H4 (cell line): ENCODE data around the gene ESPNL. TPM values are rescaled to one million over a fixed set of nuclear protein-coding genes. Genes with fewer than 3 reads are reported as not detected.

Experiments
- DNase-seq: peaks from one replicate; pipeline ENCODE4 v3.0.0-alpha.2; 2015; ENCODE audit warnings: low spot score
- total RNA-seq: library from RNA; depleted of rRNA; stranded (reverse); fragments of >200 nt; shearing (Covaris generic); gene quantifications from 2 replicates; pipeline ENCODE4 v1.2.3, GENCODE V29; 2014

The ESPNL gene
- total RNA-seq, 1 experiment from 2014 or later = not detected

DNA sequence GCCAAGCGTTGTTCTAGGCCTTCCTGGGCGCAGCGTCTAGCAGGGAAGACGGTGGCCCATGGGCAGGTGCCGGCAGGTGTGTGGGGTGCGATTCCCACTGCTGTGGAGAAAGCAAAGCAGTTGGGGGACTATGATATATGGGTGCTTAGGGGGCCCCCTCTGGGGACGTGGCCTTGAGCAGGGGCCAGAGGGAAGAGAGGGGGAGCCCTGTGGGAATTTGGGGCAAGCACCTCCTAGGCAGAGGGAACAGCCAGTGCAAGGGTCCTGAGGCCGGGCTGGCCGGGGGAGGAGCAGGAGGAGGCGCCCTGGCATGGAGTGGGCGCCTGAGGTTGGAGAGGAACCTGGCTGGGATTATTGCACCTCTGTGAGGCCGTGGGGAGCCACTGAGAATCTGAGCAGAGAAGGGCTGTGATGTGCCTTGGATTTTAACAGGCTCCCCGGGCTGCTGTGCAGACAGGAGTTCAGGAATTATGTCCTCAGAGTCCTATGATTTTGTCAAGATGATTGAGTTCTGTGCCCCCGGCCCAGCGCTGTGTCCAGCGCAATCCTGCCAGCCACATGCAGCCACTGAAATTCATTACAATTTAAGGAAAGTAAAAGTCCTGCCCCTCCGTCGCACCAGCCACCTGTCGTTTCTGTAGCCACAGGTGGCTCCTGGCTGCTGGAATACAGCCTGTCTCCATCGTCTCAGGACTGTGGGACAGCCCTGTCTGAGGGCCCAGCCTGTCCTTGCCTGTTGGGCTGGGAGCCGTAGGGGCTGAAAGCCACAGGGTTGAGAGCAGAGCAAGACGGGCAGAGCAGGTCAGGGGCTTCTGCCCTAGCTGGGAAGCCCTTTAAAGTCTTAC is 29.2 kb downstream of the ESPNL start:
- no peak for DNase-seq

DNA sequence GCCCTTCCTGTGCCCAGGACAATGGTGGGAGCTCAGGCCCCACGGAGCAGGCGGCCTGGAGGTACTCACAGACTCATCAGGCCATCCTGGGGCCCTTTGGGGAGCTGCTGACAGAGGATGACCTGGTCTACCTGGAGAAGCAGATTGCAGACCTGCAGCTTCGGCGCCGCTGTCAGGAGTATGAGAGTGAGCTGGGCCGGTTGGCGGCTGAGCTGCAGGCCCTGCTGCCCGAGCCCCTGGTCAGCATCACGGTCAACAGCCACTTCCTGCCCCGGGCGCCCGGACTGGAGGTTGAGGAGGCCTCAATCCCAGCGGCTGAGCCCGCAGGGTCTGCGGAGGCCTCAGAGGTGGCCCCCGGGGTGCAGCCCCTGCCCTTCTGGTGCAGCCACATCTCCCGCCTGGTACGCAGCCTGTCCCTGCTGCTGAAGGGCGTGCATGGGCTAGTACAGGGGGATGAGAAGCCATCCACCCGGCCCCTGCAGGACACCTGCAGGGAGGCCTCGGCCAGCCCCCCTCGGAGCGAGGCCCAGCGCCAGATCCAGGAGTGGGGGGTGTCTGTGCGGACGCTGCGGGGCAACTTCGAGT is 30.1 kb downstream of the ESPNL start:
- no peak for DNase-seq

DNA sequence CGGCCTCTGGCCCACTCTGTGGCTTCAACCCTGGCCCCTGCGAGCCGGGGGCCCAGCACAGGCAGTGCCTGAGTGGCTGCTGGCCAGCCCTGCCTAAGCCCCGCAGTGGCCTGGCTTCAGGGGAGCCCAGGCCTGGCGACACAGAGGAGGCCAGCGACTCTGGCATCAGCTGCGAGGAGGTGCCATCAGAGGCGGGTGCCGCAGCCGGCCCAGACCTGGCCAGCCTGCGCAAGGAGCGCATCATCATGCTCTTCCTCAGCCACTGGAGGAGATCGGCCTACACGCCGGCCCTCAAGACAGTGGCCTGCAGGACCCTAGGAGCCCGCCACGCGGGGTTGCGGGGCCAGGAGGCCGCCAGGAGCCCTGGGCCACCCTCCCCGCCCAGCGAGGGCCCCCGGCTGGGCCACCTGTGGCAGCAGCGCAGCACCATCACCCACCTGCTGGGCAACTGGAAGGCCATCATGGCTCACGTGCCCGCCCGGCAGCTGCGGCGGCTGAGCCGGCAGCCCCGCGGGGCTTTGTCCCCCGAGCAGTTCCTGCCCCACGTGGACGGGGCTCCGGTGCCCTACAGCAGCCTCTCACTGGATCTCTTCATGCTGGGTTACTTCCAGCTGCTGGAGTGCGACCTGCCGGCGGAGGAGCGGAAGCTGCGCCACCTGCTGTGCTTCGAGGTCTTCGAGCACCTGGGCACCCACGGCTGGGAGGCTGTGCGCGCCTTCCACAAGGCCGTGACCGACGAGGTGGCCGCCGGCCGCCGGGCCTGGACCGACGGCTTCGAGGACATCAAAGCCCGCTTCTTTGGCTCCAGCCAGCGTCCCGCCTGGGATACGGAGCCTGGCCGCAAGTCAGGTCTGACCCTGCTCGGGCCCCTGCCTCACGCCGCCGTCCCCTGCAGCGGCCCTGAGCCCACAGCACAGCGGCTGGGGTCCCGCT is 30.8 kb downstream of the ESPNL start:
- DNase-seq = no peak

DNA sequence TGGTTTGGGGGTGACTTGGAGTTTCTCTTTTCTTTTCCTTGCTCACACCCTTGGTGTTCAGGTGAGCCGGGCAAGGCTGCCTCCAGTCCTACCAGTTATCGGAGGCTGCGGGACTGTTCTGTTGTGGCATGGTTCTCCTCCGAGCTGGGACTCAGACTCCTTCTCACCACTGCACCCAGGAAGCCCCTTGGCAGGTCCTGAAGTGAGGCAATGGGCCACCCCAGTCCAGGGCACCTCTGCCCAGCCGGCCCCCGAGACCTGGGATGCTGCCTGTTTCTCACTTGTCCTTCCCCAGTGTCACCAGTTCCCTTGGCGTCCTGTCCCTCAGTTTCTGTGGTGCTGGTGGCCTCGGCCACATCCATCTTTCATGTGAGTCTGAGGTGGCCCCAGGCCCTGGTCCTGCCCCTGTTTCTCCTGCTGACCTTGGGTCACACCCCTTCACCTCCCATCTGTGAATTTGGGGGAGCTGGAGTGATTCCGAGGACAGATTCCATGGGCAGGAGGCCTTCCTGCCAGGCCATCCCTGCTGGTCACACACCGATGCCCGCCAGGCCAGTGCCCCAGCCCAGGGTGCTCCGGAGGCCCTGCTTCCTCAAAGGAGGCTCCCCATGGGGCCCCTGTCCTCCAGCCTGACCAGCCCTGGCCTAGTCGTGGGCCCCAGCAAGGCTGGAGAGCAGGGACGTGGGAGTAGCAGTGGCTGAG is 31.8 kb downstream of the ESPNL start:
- DNase-seq = no peak

DNA sequence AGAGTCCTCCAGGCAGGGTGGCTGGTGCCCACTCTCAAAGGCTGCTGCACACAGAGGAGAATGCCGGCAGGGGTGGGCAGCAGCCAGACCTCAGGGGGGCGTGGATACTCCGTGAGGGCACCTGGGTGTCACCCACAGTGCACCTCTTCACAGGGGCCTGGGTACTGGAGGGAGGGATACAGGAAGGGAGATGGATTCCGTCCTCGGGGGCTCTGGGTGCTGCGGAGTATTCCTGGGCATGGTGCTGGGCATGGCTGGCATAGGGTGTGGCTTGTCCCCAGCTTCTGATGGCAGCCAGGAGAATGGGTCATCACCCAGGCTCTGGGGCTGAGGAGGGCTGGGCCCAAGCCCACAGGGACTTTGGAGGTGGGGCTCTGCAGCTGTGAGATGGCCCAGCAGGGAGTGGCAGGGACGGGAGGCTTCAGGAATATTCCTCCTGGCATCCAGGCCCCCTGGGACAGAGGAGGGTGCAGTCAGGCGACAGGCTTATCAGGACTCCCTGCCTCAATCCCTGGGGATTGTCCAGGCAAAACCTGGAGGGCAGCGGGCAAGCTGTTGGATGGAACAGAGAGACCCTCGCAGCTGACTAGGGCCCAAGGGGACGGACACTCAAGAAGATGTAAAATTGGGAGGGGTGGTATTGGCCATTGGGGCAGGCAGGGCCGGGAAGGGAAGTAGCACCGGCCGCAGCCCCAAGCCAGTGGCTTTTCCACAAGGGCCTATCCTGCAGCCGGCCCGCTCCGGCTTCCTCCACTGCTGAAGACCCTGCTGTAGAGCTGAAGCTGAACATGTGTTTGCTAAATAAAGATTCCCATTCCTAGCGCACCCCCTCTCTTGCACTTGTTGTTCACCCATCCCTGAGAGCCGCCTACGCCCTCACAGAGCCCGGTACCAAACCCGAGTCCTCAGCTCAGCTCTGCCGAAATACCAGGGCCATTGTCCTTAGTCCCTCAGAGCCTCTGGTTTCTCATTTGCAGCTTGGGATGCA is 32.6 kb downstream of the ESPNL start:
- no peak for DNase-seq

DNA sequence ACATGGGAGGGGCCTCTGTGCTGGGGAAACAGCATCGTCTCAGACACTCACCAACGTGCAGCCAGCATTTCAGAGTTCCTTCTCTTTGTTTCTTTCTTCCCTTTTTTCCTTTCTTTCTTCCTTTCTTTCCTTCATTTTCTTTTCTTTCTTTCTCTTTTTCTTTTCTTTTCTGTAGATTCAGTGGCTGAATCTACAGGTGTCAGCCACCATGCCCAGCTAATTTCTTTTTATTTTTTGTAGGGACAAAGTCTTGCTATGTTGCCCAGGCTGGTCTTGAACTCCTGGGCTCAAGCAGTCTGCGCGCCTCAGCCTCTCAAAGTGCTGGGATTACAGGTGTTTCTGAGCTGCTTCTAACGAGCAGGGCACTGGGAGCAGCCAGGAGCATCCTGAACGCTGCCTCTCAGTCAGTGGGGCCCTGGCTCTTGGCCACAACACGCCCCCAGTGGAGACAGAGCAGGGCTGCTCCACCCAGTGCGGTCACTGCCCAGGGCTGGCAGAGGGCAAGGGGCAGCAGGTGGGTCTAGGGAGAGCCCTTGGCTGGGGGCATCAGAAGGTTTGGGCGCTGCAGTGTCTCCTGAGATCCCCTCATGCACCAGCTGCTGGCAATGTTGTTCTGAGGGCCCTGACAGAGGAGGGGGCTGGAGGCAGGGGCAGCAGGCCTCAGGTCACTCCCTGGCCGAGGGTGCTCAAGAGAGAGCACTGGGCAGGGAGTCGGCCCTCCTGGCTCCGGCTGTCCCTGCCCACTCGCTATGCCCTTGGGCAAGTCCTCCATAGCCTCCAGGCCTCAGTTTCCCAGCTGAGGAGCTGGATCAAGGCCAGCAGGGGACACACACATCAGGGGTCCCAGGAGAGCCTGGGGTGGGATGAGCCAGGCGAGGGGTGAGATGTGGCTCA is 33.6 kb downstream of the ESPNL start:
- no peak for DNase-seq

DNA sequence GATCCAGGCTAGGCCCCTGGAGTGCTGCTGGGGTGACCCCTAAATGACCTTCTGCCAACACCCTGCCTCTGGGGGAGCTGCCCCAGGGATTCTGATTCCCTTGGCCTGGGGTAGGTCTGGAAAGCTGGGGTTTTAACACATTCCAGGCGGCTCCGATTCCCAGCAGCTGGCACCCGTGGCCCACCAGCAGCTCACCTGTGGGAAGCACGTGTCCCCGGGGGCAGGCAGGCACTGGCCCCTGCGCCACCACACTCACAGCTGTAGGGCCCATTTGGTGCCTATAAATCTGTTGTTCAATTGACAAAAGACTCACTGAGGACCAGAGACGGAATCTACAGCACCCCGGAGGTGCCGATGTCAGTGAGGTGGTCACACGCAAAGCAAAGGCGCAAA is 34.2 kb downstream of the ESPNL start:
- DNase-seq = no peak

DNA sequence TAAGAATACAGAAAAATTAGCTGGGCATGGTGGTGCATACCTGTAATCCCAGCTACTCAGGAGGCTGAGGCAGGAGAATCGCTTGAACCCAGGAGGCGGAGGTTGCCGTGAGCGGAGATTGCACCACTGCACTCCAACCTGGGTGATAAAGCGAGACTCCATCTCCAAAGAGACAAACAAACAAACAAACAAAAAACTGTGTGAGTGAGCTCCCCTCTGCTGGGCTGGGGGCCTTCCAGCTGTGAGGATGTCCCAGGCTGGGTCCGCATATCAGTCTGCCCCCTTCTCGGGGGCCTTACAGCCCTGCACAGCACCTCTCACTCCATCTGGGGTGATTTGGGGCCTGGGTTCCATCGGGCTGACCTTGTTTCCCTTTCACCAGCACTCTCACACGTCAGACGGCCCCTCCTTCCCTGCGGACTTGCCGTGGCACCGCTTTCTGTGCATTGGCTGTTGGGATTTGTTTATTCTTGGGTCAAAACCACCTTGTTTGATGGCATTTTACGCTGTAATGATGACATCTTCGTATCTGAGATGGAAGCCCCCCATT is 35.5 kb downstream of the ESPNL start:
- DNase-seq = no peak

DNA sequence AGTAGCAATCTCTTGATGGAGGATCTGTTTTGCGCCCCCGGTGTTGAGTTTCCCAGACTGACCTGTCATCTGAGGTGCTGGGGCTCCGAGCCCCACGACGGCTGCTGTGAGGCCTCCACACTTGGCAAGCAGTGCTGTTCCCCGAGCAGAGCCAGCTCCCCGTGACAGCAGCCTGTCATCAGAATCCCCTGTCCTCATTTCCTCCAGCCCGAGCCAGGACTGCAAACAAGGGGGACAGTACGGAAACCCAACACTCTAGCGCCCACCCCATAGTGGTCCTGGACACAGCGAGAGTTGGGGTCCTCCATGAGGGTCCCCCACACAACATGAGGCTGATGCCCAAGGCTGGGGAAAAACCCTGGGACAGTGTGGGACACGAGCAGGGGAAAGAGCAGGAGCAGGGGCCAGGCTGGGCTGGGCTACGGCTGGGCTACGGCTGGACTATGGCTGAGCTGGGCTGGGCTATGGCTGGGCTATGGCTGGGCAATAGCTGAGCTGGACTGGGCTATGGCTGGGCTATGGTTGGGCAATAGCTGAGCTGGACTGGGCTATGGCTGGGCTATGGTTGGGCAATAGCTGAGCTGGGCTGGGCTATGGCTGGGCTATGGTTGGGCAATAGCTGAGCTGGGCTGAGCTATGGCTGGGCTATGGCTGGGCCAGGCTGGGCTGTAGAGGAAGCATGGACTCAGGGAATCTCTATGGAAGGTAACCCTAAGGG is 36.8 kb downstream of the ESPNL start:
- DNase-seq = peak; percentile 37

DNA sequence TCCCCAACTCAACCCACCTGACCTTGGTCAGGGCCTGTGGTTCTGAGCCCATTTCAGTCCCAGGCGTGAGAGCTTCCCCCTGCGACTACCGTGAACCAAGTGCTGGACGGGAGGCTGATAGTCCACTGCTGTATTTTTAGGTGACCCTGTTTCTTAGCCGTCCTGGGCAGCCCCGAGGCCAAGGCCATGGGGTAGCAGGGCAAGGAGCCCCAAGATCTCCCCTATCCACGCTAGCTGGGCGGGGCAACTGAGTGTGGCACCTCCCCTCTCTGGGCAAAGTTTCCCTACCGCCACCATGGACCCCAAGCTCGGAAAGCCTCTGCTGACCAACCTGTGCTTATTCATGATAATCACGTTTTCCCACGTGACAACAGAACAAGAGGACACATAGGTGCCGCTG is 37.7 kb downstream of the ESPNL start:
- DNase-seq = no peak

DNA sequence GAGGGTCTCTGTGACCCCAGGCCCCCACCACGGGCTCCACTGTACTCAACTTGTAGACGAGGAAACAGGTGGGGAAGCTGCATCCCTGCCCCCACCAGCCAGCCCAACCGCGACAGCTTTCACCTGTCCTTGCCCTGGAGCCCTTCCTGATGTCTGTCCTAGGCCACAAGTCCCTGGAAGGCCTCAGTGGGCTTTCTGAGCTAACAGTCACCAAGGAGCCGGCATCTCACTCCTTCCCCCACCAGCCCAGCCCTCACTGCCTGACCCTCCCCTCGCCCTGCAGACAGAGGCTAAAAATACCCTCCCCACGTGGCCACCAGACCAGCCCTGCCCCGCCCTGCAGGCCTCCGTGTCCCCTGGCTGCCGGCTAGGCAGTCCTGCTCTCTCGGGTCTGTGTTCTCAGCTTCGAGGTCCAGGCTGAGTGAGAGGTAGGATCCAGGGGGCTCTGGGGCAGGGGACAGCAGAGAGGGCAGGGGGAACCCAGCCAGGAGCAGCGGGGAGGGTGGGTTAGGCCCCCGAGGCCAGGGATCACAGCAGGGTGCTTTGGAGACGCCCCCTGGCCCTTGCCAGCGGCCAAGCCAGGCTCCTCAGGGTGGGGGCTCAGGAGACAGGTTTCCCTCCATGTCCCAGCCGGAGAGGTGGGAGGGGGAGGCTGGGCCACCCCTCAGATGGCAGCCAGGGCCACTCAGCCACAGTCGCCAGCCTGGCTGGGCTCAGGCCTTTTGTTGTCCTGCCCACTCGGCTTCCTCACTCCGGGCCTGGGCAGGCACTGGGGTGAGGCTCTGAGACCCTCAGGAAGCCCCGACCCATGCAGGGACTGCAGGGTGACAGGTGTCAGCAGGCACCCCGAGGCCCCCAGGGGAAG is 38.4 kb downstream of the ESPNL start, which contains the start of gene KLHL30:
Gene KLHL30 (plus strand): TSS at position 338 of the 865 bp plus-strand sequence. CDS start 2,087 bp downstream, outside the sequence.
- no peak for DNase-seq

DNA sequence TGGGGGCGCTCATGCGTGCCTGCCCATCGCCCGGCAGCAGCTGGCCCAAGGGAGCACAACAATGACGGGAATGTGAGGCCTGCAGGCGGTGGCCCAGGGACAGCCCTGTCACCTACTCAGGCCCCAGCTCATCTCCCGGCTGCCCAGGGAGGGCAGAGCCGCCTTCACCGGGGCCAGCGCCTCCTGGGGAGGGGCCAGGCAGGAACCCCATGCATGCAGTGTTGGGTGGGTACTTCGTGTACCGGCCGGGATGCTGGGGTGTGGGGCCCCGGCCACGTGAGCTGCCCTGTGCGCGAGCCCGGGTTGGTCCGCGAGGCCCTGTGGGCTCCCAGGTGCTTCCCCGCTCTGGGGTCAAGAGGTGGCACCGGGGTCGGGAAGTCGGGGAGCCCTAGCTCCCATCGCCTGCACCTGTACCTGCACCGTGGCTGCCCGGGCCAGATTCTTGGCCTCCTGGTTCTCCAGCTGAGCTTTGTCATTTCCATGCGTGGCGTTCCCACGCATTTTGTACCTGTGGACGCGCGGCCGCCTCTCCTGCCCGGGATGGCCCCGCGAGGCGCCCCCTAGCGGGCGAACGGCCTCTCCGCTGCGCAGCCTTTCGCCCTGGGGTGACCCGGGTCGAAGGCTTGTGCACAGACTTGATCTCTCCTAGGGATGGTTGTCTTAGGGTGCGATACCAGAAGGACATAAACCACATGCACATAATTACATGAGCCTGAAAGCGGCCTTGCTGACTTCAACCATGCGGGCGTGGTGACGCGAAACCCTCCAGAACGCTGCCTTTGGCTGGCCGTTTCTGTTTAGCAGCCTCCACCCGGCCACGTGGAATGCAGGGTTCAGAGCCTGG is 39.3 kb downstream of the ESPNL start:
- no peak for DNase-seq

DNA sequence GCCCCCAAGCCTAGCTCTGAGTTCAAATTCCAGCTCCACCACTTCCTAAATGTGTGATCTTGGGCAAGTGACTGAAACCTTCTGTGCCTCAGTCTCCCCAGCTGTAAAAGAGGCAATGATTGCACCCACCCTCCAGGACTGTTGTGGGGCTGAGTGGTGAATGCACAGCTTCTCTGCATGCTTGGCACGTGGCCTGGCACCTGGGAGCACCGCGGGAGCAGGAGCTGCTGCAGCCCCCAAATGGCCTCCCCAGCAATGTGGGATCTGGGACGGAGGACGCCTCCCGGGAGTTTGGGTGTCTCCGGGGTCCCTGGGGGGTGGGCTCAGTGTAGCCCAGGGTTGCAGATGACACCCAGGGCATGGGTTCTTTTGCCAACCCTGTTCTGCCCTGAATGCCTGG is 39.9 kb downstream of the ESPNL start:
- no peak for DNase-seq

DNA sequence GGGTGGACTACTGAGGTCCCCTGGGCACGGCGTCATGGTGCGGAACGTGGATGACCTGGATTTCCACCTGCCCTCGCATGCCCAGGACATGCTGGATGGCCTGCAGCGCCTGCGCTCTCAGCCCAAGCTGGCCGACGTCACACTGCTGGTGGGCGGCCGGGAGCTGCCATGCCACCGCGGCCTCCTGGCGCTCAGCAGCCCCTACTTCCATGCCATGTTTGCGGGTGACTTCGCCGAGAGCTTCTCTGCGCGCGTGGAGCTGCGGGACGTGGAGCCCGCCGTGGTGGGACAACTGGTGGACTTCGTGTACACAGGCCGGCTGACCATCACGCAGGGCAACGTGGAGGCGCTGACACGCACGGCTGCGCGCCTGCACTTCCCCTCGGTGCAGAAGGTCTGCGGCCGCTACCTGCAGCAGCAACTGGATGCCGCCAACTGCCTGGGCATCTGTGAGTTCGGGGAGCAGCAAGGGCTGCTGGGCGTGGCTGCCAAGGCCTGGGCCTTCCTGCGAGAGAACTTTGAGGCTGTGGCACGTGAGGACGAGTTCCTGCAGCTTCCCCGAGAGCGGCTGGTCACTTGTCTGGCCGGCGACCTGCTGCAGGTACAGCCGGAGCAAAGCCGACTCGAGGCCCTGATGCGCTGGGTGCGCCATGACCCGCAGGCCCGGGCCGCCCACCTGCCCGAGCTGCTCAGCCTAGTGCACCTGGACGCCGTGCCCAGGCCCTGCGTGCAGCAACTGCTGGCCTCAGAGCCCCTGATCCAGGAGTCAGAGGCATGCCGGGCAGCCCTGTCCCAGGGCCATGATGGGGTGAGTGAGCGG is 40.8 kb downstream of the ESPNL start:
- DNase-seq = no peak

DNA sequence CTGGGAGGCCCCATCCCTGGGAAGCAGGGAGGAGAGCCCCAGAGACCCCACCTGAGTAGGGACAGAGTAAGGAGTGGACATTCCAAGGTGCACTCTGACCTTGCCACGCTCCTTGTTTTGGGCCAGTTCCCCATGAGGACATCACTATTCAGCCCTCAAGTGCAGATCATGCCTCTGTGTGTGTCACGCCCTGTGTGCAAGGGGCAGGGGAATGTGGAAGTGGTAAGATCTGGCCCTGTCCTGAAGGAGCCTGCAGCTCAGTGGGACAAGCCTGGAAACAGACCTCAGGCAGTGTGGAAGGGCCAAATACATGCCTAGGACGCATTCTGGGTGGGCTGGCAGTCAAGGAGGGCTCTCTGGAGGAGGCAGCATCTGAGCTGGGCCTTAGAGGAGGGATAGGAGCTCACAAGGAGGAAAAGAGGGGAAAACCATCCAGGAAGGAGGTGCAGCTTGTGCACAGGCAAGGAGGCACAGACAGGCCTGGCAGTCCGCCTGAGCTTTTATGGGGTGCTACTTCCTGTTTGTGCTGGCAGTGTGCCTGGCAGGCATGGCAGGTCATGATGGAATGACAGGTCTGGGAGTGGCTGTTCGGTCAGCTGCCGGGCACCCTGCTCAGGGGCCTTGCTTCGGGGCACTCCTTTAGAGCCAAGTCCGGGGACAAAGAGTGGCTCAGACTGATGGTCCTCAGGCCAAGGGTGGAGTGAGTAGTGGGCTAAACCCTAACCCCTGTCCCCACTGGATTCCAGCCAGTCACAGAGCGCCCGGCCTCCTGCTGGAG is 41.6 kb downstream of the ESPNL start:
- DNase-seq = peak; percentile 57
